Testis (tissue), 2 donors: ENCODE measurements around the gene COL7A1.

Experiments used
- POLR2A ChIP-seq: fragments of 450-650 bp; IDR thresholded peaks from one replicate; pipeline ENCODE4 v1.6.1; 2017; ENCODE audit warnings: antibody characterized with exemption, mild to moderate bottlenecking, moderate library complexity
- TF ChIP-seq, protein P1 (sequence below), 3 experiments: fragments of 450-650 bp in 2 of 3; fragments of 200-600 bp in 1 of 3; sonication (generic) in 1 of 3; IDR thresholded peaks; one replicate each; pipeline ENCODE4 v1.5.1; 2016 to 2019; ENCODE audit warnings: antibody characterized with exemption in 3 of 3, mild to moderate bottlenecking in 2 of 3, moderate library complexity in 1 of 3

DNA sequence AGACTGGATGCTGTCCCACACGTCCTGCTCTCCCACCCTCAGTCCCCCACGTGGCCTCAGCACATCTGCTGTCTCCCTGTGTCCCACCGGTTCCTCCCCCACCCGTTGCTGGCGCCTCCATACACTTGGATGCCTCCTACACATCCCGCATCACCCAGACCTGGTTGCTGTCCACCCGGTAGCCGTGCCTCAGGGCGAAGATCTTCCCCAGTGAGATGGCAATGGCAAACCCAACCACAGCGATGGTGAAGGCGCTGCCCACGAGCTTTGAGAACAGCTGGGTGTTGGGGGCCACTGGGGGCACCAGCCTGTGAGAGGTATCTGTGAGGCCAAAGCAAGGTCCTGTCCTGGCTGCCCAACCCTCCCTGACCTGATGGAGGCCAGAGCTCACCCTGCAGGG, 35.7 kb upstream of the COL7A1 start:
- TF ChIP-seq, protein P1, sequence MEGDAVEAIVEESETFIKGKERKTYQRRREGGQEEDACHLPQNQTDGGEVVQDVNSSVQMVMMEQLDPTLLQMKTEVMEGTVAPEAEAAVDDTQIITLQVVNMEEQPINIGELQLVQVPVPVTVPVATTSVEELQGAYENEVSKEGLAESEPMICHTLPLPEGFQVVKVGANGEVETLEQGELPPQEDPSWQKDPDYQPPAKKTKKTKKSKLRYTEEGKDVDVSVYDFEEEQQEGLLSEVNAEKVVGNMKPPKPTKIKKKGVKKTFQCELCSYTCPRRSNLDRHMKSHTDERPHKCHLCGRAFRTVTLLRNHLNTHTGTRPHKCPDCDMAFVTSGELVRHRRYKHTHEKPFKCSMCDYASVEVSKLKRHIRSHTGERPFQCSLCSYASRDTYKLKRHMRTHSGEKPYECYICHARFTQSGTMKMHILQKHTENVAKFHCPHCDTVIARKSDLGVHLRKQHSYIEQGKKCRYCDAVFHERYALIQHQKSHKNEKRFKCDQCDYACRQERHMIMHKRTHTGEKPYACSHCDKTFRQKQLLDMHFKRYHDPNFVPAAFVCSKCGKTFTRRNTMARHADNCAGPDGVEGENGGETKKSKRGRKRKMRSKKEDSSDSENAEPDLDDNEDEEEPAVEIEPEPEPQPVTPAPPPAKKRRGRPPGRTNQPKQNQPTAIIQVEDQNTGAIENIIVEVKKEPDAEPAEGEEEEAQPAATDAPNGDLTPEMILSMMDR (IDR thresholded peaks at IDR 0.05): no peak
- no peak for TF ChIP-seq POLR2A
